ENCODE measurements around the gene JCAD. TPM values are rescaled to one million over a fixed set of nuclear protein-coding genes. Genes with fewer than 3 reads are reported as not detected.
"Not testable (repeated sequence)": the region's sequence is repeated elsewhere in the genome, so short reads cannot be mapped to it uniquely, and the experiment has no call there.

JCAD gene
- polyA plus RNA-seq, 4 donors: 0.22 to 5.0 (median 2.2) TPM

DNA sequence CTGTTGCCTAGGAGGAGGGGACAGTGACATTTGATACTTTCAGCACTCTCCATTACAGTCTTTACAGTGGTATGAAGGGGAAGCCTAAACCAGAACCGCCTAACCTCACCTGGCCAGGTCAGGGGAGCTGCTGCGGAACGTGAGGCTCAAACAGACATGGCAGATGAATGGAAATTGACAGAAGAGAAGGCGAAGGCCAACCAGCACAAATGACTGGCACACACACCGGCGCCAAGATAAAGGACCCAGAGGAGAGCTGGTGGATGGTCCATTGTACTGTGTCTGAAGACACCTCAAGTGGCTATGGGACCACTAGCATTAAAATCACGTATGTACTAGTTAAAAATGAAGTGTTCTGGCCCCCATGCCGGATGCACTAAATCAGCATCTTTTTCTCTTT lies 53.0 kb downstream of the JCAD start:
- peaks cover 0 to 3% of the 10 kb centered on the region in 2 donors for H3K9me3 ChIP-seq (ENCODE audit: control insufficient read depth in 2 of 2, insufficient read depth in 1 of 2, low read depth in 1 of 2, low read length in 1 of 2)
- 80 to 87% (median 82%) methylated on average over 8 of the region's 8 CpGs for WGBS, 3 donors
- H3K27ac ChIP-seq (ENCODE audit: low read depth in 1 of 3, low read length in 2 of 3): no peak overlapping the region
- H3K27me3 ChIP-seq (ENCODE audit: control insufficient read depth in 3 of 3, insufficient read depth in 3 of 3, low read length in 3 of 3): no peaks in the 10 kb centered on the region
- no peaks in the 10 kb centered on the region for H3K36me3 ChIP-seq (ENCODE audit: control insufficient read depth in 3 of 3, insufficient read depth in 2 of 3, low read depth in 1 of 3, low read length in 3 of 3)
- FAIRE-seq: no peak
- DNase-seq: no peak
- H3K4me1 ChIP-seq (ENCODE audit: control insufficient read depth in 3 of 3, insufficient read depth in 2 of 3, low read depth in 1 of 3, low read length in 2 of 3): peaks cover 0 to 4% (median 0%) of the 10 kb centered on the region in 3 donors
- no peak overlapping the region for H3K4me3 ChIP-seq (ENCODE audit: low read depth in 1 of 3, low read length in 3 of 3)

DNA sequence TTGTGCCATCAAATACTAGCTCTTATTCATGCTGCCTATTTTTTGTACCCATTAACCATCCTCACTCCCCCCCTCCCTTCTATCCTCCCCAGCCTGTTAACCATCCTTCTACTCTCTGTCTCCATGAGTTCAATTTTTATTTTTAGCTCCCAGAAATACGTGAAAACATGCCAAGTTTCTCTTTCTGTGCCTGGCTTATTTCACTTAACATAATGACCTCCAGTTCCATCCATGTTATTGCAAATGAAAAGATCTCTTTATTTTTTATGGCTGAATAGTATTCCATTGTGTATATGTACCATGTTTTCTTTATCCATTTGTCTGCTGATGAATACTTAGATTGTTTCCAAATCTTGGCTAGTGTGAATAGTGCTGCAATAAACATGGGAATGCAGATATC lies 54.3 kb downstream of the JCAD start:
- H3K27ac ChIP-seq (ENCODE audit: low read depth in 1 of 3, low read length in 2 of 3); H3K36me3 ChIP-seq (ENCODE audit: control insufficient read depth in 3 of 3, insufficient read depth in 2 of 3, low read depth in 1 of 3, low read length in 3 of 3); FAIRE-seq; DNase-seq; H3K27me3 ChIP-seq (ENCODE audit: control insufficient read depth in 3 of 3, insufficient read depth in 3 of 3, low read length in 3 of 3); H3K4me3 ChIP-seq (ENCODE audit: low read depth in 1 of 3, low read length in 3 of 3); H3K4me1 ChIP-seq (ENCODE audit: control insufficient read depth in 3 of 3, insufficient read depth in 2 of 3, low read depth in 1 of 3, low read length in 2 of 3); H3K9me3 ChIP-seq (ENCODE audit: control insufficient read depth in 2 of 2, insufficient read depth in 1 of 2, low read depth in 1 of 2, low read length in 1 of 2): not testable (repeated sequence)
- WGBS, 3 donors: 32 to 62% (median 47%) methylated on average over 1 of the region's 1 CpG

DNA sequence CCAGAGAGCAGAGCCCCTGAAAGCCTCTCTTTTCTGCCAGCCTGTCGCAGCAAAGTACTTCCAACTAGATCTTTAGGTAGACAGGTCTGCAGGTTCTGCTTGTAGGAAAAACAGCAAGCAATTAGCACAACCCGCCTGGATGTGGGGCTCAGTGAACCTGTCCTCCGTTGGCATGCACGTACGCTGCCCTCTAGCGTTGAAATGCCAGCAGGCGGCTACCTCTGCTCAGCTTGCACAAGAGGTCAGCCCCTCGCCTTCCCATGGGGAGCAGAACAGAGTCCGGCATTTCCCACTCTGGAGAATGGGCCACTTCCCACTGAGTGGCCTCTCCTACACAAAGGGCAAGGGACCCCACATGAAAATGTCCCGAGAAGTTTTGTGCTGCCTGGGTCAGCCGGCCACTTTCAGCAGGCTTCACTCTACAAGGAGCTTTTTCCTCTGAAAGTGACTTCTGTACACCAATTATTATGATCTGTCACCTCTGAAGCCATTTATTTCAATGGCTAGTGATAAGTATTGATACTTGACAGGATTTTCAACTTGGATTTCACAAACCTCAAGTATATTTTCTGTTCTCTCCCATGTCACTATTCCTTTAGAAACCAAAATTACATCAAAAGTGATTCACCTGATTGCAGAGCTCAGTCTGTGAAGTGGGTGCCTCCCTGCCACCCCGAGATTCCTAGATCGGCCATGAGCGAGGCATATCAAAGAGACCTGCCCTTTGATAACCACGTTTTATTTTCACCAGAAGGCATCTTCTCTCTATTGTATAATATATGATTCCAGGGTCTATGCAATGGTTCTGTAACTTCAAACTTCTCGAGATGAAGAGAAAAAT lies 56.7 kb downstream of the JCAD start:
- Histone ChIP-seq H3K36me3 (ENCODE audit: control insufficient read depth in 3 of 3, insufficient read depth in 2 of 3, low read depth in 1 of 3, low read length in 3 of 3) (no peaks in the 10 kb centered on the region), H3K27me3 (ENCODE audit: control insufficient read depth in 3 of 3, insufficient read depth in 3 of 3, low read length in 3 of 3) (no peaks in the 10 kb centered on the region), H3K9me3 (ENCODE audit: control insufficient read depth in 2 of 2, insufficient read depth in 1 of 2, low read depth in 1 of 2, low read length in 1 of 2) (peaks cover 0 to 5% of the 10 kb centered on the region in 2 donors), H3K4me3 (ENCODE audit: low read depth in 1 of 3, low read length in 3 of 3) (no peak overlapping the region), H3K4me1 (ENCODE audit: control insufficient read depth in 3 of 3, insufficient read depth in 2 of 3, low read depth in 1 of 3, low read length in 2 of 3) (peaks cover 0 to 4% (median 0%) of the 10 kb centered on the region in 3 donors), H3K27ac (ENCODE audit: low read depth in 1 of 3, low read length in 2 of 3) (no peak overlapping the region)
- WGBS, 3 donors: 26 to 43% (median 37%) methylated on average over 16 of the region's 16 CpGs
- DNase-seq (peak; percentile 61 to 71), FAIRE-seq (no peak)

DNA sequence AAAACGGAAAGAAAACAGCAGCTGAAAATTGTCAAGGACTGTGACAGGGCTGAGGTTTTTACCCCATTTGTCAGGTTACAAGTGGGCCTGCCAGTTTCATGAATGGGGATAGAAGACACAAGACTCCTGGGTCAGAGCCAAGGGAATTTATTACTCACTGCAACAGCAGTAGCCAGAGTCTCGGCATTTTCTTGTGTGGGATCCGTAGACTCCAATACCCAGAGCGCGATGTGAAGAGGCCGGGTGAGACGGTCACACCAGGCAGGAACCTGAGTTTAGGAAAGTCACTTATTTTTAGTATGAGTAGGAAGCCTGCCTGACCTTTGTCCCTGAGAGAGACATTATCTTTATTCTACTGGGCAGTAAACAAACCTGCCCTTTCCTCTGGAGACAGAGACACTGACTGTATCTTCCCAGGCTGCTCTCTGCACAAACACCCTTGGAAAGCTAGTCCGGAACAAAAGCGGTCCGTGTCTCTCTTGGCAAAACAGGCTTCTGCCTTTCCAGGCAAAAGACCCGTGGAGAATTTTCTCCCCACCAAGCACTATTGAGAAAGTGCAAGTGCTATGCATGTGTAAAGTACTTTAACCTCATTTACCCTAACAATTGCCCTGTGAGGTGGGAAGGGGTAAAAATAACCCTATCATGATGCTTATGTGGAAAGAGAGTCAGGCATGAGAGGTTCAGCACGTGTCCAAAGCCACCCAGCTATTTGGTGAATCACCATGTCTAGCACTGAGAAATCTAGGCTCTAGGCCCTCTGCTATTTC lies 58.4 kb downstream of the JCAD start:
- no peak overlapping the region for H3K4me3 ChIP-seq (ENCODE audit: low read depth in 1 of 3, low read length in 3 of 3)
- WGBS, 3 donors: 66 to 81% (median 77%) methylated on average over 12 of the region's 12 CpGs
- peak overlapping the region in 1 of 3 donors; percentile 19 for H3K27ac ChIP-seq (ENCODE audit: low read depth in 1 of 3, low read length in 2 of 3)
- DNase-seq: peak in 1 of 2 donors; percentile 6
- H3K4me1 ChIP-seq (ENCODE audit: control insufficient read depth in 3 of 3, insufficient read depth in 2 of 3, low read depth in 1 of 3, low read length in 2 of 3): peaks cover 0 to 4% (median 0%) of the 10 kb centered on the region in 3 donors
- H3K9me3 ChIP-seq (ENCODE audit: control insufficient read depth in 2 of 2, insufficient read depth in 1 of 2, low read depth in 1 of 2, low read length in 1 of 2): peaks cover 0 to 5% of the 10 kb centered on the region in 2 donors
- H3K36me3 ChIP-seq (ENCODE audit: control insufficient read depth in 3 of 3, insufficient read depth in 2 of 3, low read depth in 1 of 3, low read length in 3 of 3): no peaks in the 10 kb centered on the region
- H3K27me3 ChIP-seq (ENCODE audit: control insufficient read depth in 3 of 3, insufficient read depth in 3 of 3, low read length in 3 of 3): peaks cover 0 to 4% (median 0%) of the 10 kb centered on the region in 3 donors
- FAIRE-seq: no peak

DNA sequence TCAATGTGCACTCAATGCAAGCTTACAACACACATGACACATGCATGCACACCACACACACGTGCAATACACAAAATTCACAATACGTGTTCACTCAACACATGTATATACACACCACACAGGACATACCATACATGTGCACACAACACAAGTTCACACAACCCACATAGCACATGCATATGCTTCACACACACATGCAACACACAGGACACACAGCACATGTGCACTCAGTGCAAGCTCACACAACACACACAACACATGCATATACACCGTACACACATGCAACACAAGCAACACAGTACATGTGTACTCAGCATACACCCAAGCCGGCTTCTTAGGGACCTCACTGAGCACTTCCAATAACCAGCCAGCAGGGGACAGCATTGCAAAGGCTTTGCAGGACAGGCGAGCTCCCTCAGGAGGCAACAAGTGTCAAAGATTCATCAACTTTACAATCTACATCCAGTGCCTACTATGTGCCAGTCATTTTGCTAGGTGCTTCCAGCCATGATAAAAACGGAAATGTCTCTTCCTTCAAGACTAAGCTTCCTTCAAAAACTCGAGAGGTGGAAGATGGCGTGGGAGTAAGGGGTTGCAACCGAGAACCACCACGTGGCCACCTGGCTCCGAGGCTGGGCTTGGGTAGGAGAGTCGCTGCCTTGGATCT lies 61.1 kb downstream of the JCAD start:
- 39 to 45% (median 41%) methylated on average over 12 of the region's 12 CpGs for WGBS, 3 donors
- DNase-seq: peak; percentile 82
- Histone ChIP-seq H3K4me3 (ENCODE audit: low read depth in 1 of 3, low read length in 3 of 3) (no peak overlapping the region), H3K27ac (ENCODE audit: low read depth in 1 of 3, low read length in 2 of 3) (no peak overlapping the region), H3K36me3 (ENCODE audit: control insufficient read depth in 3 of 3, insufficient read depth in 2 of 3, low read depth in 1 of 3, low read length in 3 of 3) (no peaks in the 10 kb centered on the region), H3K27me3 (ENCODE audit: control insufficient read depth in 3 of 3, insufficient read depth in 3 of 3, low read length in 3 of 3) (peaks cover 0 to 4% (median 0%) of the 10 kb centered on the region in 3 donors), H3K9me3 (ENCODE audit: control insufficient read depth in 2 of 2, insufficient read depth in 1 of 2, low read depth in 1 of 2, low read length in 1 of 2) (peaks cover 0 to 5% of the 10 kb centered on the region in 2 donors), H3K4me1 (ENCODE audit: control insufficient read depth in 3 of 3, insufficient read depth in 2 of 3, low read depth in 1 of 3, low read length in 2 of 3) (peaks cover 0 to 4% (median 0%) of the 10 kb centered on the region in 3 donors)
- no peak for FAIRE-seq

DNA sequence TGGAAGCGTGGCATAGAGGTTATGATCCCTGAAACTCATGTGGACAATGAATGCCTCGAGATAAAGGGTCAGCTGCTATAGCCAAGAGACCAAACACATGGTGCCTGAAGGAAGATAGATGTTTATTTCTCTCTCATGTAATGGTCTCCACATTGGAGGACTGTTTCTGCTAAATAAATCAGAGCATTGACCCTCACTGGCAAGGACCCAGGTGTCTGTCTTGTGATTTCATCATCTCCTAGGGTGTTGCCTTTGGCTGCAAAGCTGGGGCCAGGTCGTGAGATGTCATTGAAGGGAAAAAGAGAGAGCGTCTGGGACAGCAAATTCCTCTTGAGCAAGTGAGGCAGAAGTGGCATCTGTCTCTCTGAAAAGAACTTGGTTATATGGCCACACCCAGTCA lies 64.6 kb downstream of the JCAD start:
- H3K27me3 ChIP-seq (ENCODE audit: control insufficient read depth in 3 of 3, insufficient read depth in 3 of 3, low read length in 3 of 3): peaks cover 0 to 4% (median 0%) of the 10 kb centered on the region in 3 donors
- H3K4me1 ChIP-seq (ENCODE audit: control insufficient read depth in 3 of 3, insufficient read depth in 2 of 3, low read depth in 1 of 3, low read length in 2 of 3): no peaks in the 10 kb centered on the region
- no peak overlapping the region for H3K4me3 ChIP-seq (ENCODE audit: low read depth in 1 of 3, low read length in 3 of 3)
- DNase-seq: no peak
- no peaks in the 10 kb centered on the region for H3K36me3 ChIP-seq (ENCODE audit: control insufficient read depth in 3 of 3, insufficient read depth in 2 of 3, low read depth in 1 of 3, low read length in 3 of 3)
- H3K27ac ChIP-seq (ENCODE audit: low read depth in 1 of 3, low read length in 2 of 3): no peak overlapping the region
- WGBS, 3 donors: 51 to 72% (median 65%) methylated on average over 4 of the region's 4 CpGs
- no peak for FAIRE-seq
- H3K9me3 ChIP-seq (ENCODE audit: control insufficient read depth in 2 of 2, insufficient read depth in 1 of 2, low read depth in 1 of 2, low read length in 1 of 2): no peaks in the 10 kb centered on the region

DNA sequence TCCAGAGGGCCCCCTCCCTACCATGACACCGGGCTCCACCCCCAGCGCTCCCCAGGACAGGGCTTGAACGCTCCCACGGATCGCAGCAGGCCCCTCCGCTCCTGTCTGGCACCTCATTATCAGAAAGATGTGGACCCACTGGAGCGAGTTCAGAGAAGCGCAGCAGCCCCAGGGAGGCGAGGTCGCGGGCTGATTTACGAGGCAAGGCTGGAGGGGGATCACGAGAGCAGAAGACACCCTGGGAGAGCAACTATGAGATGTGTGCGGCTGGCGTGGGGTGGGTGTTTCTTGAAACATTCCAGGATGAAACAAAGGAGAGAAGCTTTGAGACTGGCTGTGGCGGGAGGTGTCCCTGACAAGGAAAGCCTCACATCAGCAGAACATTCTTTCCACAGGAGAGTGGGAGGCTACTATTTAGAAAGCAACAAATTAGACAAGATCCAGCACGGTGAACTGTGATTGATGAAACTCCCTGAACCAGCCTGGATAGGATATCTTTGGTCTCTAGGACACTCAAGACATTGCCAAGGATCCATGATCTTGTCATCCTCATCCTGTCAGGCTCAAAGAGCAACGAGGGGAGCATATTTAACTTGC lies 66.0 kb downstream of the JCAD start:
- H3K4me3 ChIP-seq (ENCODE audit: low read depth in 1 of 3, low read length in 3 of 3): no peak overlapping the region
- DNase-seq: no peak
- no peaks in the 10 kb centered on the region for H3K9me3 ChIP-seq (ENCODE audit: control insufficient read depth in 2 of 2, insufficient read depth in 1 of 2, low read depth in 1 of 2, low read length in 1 of 2)
- peaks cover 0 to 4% (median 0%) of the 10 kb centered on the region in 3 donors for H3K27me3 ChIP-seq (ENCODE audit: control insufficient read depth in 3 of 3, insufficient read depth in 3 of 3, low read length in 3 of 3)
- WGBS, 3 donors: 77 to 80% (median 79%) methylated on average over 18 of the region's 18 CpGs
- no peak overlapping the region for H3K27ac ChIP-seq (ENCODE audit: low read depth in 1 of 3, low read length in 2 of 3)
- no peaks in the 10 kb centered on the region for H3K4me1 ChIP-seq (ENCODE audit: control insufficient read depth in 3 of 3, insufficient read depth in 2 of 3, low read depth in 1 of 3, low read length in 2 of 3)
- no peaks in the 10 kb centered on the region for H3K36me3 ChIP-seq (ENCODE audit: control insufficient read depth in 3 of 3, insufficient read depth in 2 of 3, low read depth in 1 of 3, low read length in 3 of 3)
- no peak for FAIRE-seq

DNA sequence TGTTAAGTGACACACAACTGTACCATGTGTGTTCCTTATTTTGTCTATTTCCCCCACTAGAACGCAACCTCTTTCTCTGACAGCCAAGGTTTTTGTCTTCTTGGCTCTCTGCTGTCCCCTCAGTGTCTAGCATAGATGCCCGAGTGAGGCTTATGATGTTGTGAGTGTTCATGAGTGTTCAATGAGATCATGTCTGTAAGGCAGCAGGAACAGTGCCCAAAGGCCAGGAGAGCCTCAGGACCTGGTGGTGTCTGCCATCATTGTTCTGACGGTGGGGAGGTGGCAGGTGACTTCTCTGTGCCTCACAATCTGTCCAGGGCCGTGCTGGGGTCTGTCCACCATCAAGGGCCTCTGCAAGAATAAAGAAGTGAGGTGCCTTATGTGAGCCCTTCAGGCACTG lies 66.5 kb downstream of the JCAD start:
- Histone ChIP-seq H3K27ac (ENCODE audit: low read depth in 1 of 3, low read length in 2 of 3) (no peak overlapping the region), H3K4me1 (ENCODE audit: control insufficient read depth in 3 of 3, insufficient read depth in 2 of 3, low read depth in 1 of 3, low read length in 2 of 3) (no peaks in the 10 kb centered on the region), H3K27me3 (ENCODE audit: control insufficient read depth in 3 of 3, insufficient read depth in 3 of 3, low read length in 3 of 3) (peaks cover 0 to 4% (median 0%) of the 10 kb centered on the region in 3 donors), H3K4me3 (ENCODE audit: low read depth in 1 of 3, low read length in 3 of 3) (no peak overlapping the region), H3K9me3 (ENCODE audit: control insufficient read depth in 2 of 2, insufficient read depth in 1 of 2, low read depth in 1 of 2, low read length in 1 of 2) (no peaks in the 10 kb centered on the region), H3K36me3 (ENCODE audit: control insufficient read depth in 3 of 3, insufficient read depth in 2 of 3, low read depth in 1 of 3, low read length in 3 of 3) (no peaks in the 10 kb centered on the region)
- DNase-seq (no peak), FAIRE-seq (no peak)
- 82 to 87% (median 84%) methylated on average over 4 of the region's 4 CpGs for WGBS, 3 donors

All from small intestine (tissue), 7 donors.